ENCODE data around the gene ZSCAN30.

GRCh38 chr18:35337286-35337685, 47.3 kb upstream of the ZSCAN30 start:
- TF ChIP-seq POLR2A (IDR thresholded peaks at IDR 0.05) (no peak), CTCF (IDR thresholded peaks at IDR 0.05) (no peak)
